GM12865 (cell line): ENCODE results near the gene PIGU.
A peak's percentile ranks its signal among the peaks of the same experiment; 100 is the strongest.

Experiments used
- DNase-seq: peaks from one replicate; pipeline ENCODE4 v3.0.0; 2010; ENCODE audit warnings: low read depth
- H3K4me3 ChIP-seq: 2 replicates; pipeline ENCODE4 v1.5.1; 2011; ENCODE audit warnings: mild to moderate bottlenecking, low read depth, low read length, control low read depth
- CTCF ChIP-seq: IDR thresholded peaks from 2 replicates; pipeline ENCODE4 v1.5.1; 2011; ENCODE audit warnings: low read length, control low read depth, low read depth, inconsistent platforms; ENCODE audit not compliant: insufficient read depth; ENCODE audit errors: missing control alignments

PIGU gene

DNA sequence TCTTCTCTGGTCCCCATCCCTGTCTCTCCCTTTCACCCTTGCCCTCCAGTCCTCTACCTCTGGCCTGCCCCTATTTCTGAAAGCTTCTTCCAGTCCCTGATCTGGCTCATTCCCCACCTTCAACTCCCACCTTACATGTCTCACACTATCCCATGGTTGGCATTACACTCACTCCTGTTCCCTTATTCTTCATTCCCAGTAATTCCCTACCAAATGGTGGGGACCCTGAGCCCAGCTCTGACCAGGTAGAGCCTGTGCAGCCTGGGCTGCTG, 33.6 kb upstream of the PIGU start:
- TF ChIP-seq CTCF, result no peak
- no peak for DNase-seq
- peak overlapping the region; percentile 80 for H3K4me3 ChIP-seq

- peak overlapping the region; percentile 80 for H3K4me3 ChIP-seq
- peak; percentile 33 for TF ChIP-seq CTCF
- DNase-seq, result no peak
These were observed 33.1 kb upstream of the PIGU start for GRCh38 chr20:34709831-34710567.

DNA sequence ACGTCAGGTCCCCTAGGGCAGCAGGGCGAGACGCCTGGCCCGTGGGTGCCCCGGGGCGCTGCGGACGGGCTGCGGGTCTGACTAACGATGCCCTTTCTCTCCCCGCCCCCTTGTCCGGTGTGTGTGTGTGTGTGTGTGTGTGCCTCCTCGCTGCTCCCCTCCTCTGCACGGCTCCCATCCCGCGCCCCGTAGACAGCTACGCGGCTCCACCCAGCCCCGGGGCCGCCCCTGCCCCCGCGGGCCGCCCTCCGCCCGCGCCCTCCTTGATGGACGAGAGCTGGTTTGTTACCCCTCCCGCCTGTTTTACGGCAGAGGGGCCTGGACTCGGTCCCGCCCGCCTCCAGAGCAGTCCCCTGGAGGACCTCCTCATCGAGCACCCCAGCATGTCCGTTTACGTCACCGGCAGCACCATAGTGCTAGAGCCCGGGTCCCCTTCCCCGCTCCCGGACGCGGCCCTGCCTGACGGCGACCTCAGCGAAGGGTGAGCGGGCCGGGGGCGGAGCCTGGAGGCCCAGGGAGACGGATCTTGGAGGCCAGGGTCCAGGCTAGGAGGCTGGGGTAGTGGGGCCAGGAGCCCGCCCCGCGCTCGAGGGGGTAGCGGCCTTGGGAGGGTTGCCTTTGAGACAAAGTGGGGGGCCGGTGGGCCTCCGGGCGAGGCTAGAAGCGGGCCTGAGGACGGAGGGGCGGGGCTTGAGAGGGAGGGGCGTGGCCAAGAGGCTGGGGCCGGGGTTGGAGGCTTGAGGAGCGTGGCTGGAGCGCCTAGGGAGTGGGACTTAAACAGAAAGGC, 32.3 kb upstream of the PIGU start:
- H3K4me3 ChIP-seq, result peak overlapping the region; percentile 80
- TF ChIP-seq CTCF, result no peak
- peak; percentile 92 for DNase-seq

GRCh38 chr20:34708621-34709043, 31.7 kb upstream of the PIGU start:
- TF ChIP-seq CTCF, result peak; percentile 62
- H3K4me3 ChIP-seq, result peak overlapping the region; percentile 80
- peak; percentile 68 for DNase-seq

- TF ChIP-seq CTCF, result no peak
- no peak overlapping the region for H3K4me3 ChIP-seq
- no peak for DNase-seq
These were observed 30.3 kb upstream of the PIGU start for GRCh38 chr20:34706912-34707784.

DNA sequence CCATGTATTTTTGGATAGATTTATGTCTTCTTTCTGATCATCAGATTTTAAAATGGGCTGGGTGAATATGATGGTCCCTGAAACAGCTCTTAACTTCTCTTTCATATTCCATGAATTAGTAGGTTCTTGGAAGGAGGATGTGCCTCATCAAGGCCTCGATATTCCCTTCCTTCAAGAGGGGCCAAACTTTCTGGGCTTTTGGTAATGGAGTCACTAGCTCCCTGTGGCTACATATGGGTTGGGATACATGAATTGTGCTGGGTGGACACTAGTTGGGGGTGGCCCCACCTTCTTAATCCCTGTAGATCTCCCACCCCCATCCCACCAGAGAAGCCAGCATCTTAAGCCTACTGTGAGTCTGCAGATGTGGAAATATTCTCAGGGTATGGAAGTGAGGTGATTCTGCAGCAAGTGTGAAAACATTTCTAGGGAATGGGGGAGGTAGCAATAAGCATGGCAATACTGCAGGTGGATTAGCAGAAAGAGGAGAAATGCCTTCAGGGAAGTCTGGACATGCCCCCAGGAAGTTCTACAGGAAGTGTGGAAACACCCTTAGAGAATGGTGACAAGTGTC, 29.5 kb upstream of the PIGU start:
- no peak for DNase-seq
- TF ChIP-seq CTCF, result no peak
- no peak overlapping the region for H3K4me3 ChIP-seq
